ENCODE data around the gene TTC9B. TPM values are rescaled to one million over a fixed set of nuclear protein-coding genes. Genes with fewer than 3 reads are reported as not detected.
A peak's percentile ranks its signal among the peaks of the same experiment; 100 is the strongest.

Gene TTC9B
- total and polyA plus RNA-seq, 2 experiments from 2014 or later = 0.63 to 1.0 TPM

DNA sequence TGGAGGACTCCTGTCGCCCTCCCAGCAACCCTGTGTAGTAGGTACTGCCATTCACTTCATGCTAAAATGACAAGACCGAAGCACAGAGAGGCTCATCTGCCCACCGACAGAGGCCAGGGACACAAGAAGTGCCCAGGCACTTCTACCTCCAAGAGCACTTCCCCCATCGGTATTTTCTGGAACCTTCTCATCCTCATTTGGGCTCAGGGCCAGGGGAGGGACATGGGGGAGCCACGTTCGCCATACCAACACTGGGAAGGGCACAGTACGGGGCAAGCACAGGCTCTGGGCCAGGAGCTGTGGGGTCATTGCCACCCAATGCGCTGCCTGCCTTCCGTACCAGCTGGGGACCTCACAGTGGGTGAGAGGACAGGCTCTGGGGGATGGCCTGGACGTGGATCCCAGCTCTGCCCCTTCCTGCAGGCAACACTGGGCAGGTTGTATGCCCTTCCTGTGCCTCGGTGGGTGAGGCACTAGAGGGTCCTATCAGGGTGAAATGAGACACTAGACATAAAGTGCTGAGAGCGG, 29.6 kb upstream of the TTC9B start:
- TF ChIP-seq, protein P1, sequence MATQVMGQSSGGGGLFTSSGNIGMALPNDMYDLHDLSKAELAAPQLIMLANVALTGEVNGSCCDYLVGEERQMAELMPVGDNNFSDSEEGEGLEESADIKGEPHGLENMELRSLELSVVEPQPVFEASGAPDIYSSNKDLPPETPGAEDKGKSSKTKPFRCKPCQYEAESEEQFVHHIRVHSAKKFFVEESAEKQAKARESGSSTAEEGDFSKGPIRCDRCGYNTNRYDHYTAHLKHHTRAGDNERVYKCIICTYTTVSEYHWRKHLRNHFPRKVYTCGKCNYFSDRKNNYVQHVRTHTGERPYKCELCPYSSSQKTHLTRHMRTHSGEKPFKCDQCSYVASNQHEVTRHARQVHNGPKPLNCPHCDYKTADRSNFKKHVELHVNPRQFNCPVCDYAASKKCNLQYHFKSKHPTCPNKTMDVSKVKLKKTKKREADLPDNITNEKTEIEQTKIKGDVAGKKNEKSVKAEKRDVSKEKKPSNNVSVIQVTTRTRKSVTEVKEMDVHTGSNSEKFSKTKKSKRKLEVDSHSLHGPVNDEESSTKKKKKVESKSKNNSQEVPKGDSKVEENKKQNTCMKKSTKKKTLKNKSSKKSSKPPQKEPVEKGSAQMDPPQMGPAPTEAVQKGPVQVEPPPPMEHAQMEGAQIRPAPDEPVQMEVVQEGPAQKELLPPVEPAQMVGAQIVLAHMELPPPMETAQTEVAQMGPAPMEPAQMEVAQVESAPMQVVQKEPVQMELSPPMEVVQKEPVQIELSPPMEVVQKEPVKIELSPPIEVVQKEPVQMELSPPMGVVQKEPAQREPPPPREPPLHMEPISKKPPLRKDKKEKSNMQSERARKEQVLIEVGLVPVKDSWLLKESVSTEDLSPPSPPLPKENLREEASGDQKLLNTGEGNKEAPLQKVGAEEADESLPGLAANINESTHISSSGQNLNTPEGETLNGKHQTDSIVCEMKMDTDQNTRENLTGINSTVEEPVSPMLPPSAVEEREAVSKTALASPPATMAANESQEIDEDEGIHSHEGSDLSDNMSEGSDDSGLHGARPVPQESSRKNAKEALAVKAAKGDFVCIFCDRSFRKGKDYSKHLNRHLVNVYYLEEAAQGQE (IDR thresholded peaks at IDR 0.05; ENCODE audit: unreplicated experiment) = no peak
- no peak for TF ChIP-seq POLR2AphosphoS5 (IDR thresholded peaks at IDR 0.05; ENCODE audit: low read depth)
- TF ChIP-seq EZH2 (IDR thresholded peaks at IDR 0.05; ENCODE audit: low read depth, unreplicated experiment) = no peak
- TF ChIP-seq, protein P2, sequence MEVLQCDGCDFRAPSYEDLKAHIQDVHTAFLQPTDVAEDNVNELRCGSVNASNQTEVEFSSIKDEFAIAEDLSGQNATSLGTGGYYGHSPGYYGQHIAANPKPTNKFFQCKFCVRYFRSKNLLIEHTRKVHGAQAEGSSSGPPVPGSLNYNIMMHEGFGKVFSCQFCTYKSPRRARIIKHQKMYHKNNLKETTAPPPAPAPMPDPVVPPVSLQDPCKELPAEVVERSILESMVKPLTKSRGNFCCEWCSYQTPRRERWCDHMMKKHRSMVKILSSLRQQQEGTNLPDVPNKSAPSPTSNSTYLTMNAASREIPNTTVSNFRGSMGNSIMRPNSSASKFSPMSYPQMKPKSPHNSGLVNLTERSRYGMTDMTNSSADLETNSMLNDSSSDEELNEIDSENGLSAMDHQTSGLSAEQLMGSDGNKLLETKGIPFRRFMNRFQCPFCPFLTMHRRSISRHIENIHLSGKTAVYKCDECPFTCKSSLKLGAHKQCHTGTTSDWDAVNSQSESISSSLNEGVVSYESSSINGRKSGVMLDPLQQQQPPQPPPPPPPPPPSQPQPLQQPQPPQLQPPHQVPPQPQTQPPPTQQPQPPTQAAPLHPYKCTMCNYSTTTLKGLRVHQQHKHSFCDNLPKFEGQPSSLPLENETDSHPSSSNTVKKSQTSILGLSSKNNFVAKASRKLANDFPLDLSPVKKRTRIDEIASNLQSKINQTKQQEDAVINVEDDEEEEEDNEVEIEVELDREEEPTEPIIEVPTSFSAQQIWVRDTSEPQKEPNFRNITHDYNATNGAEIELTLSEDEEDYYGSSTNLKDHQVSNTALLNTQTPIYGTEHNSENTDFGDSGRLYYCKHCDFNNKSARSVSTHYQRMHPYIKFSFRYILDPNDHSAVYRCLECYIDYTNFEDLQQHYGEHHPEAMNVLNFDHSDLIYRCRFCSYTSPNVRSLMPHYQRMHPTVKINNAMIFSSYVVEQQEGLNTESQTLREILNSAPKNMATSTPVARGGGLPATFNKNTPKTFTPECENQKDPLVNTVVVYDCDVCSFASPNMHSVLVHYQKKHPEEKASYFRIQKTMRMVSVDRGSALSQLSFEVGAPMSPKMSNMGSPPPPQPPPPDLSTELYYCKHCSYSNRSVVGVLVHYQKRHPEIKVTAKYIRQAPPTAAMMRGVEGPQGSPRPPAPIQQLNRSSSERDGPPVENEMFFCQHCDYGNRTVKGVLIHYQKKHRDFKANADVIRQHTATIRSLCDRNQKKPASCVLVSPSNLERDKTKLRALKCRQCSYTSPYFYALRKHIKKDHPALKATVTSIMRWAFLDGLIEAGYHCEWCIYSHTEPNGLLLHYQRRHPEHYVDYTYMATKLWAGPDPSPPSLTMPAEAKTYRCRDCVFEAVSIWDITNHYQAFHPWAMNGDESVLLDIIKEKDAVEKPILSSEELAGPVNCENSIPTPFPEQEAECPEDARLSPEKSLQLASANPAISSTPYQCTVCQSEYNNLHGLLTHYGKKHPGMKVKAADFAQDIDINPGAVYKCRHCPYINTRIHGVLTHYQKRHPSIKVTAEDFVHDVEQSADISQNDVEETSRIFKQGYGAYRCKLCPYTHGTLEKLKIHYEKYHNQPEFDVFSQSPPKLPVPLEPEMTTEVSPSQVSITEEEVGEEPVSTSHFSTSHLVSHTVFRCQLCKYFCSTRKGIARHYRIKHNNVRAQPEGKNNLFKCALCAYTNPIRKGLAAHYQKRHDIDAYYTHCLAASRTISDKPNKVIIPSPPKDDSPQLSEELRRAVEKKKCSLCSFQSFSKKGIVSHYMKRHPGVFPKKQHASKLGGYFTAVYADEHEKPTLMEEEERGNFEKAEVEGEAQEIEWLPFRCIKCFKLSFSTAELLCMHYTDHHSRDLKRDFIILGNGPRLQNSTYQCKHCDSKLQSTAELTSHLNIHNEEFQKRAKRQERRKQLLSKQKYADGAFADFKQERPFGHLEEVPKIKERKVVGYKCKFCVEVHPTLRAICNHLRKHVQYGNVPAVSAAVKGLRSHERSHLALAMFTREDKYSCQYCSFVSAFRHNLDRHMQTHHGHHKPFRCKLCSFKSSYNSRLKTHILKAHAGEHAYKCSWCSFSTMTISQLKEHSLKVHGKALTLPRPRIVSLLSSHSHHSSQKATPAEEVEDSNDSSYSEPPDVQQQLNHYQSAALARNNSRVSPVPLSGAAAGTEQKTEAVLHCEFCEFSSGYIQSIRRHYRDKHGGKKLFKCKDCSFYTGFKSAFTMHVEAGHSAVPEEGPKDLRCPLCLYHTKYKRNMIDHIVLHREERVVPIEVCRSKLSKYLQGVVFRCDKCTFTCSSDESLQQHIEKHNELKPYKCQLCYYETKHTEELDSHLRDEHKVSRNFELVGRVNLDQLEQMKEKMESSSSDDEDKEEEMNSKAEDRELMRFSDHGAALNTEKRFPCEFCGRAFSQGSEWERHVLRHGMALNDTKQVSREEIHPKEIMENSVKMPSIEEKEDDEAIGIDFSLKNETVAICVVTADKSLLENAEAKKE (CRISPR knock-in tag; IDR thresholded peaks at IDR 0.05) = no peak
- no peak for TF ChIP-seq STAT1 (IDR thresholded peaks at IDR 0.05; ENCODE audit: unreplicated experiment)
- no peak for TF ChIP-seq NANOG (IDR thresholded peaks at IDR 0.05; ENCODE audit: borderline replicate concordance)
- TF ChIP-seq JUNB (IDR thresholded peaks at IDR 0.05; ENCODE audit: unreplicated experiment) = no peak
- TF ChIP-seq, protein P3, sequence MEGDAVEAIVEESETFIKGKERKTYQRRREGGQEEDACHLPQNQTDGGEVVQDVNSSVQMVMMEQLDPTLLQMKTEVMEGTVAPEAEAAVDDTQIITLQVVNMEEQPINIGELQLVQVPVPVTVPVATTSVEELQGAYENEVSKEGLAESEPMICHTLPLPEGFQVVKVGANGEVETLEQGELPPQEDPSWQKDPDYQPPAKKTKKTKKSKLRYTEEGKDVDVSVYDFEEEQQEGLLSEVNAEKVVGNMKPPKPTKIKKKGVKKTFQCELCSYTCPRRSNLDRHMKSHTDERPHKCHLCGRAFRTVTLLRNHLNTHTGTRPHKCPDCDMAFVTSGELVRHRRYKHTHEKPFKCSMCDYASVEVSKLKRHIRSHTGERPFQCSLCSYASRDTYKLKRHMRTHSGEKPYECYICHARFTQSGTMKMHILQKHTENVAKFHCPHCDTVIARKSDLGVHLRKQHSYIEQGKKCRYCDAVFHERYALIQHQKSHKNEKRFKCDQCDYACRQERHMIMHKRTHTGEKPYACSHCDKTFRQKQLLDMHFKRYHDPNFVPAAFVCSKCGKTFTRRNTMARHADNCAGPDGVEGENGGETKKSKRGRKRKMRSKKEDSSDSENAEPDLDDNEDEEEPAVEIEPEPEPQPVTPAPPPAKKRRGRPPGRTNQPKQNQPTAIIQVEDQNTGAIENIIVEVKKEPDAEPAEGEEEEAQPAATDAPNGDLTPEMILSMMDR (conservative IDR thresholded peaks at IDR 0.05; ENCODE audit: low read depth in 2 of 2) = no peak
- no peak for TF ChIP-seq ZNF114 (CRISPR knock-in tag; IDR thresholded peaks at IDR 0.05)
- TF ChIP-seq ZNF331 (CRISPR knock-in tag; IDR thresholded peaks at IDR 0.05; ENCODE audit: low read depth) = no peak
- Mint-ChIP-seq H3K27ac (peak overlapping the region; percentile 71; the same call in 1 of the 2 replicates), H3K9me3 (no peaks in the 10 kb centered on the region), H3K27me3 (ENCODE audit: insufficient read depth, low read depth, poor library complexity) (peaks cover 7% of the 10 kb centered on the region), H3K4me1 (peaks cover 13% of the 10 kb centered on the region), H3K36me3 (ENCODE audit: low read depth) (peaks cover 4% of the 10 kb centered on the region; the same call in 2 of the 3 replicates), H3K4me3 (no peak overlapping the region)
- Histone ChIP-seq H3K4me2 (no peak overlapping the region), H3K79me2 (replicated peaks; ENCODE audit: insufficient read depth) (no peaks in the 10 kb centered on the region; the same call in 1 of the 2 replicates), H3K27me3 (ENCODE audit: insufficient read depth) (no peaks in the 10 kb centered on the region), H2AFZ (no peak overlapping the region), H3K36me3 (ENCODE audit: insufficient read depth) (no peaks in the 10 kb centered on the region; the same call in 1 of the 2 replicates), H4K20me1 (replicated peaks; ENCODE audit: insufficient read depth) (peaks cover 6% of the 10 kb centered on the region; the same call in 1 of the 2 replicates), H3F3A (replicated peaks; ENCODE audit: low read depth) (no peaks in the 10 kb centered on the region), H3K4me1 (ENCODE audit: insufficient read depth) (peaks cover 2% of the 10 kb centered on the region; the same call in 1 of the 2 replicates), H3K27ac (ENCODE audit: low read depth) (no peak overlapping the region), H3K9me2 (ENCODE audit: insufficient read depth) (no peaks in the 10 kb centered on the region), H3K4me3 (no peak overlapping the region)
- DNase-seq (ENCODE audit: low spot score) (no peak), ATAC-seq (no peak)
